C4-2B (cell line): Measurements from ENCODE around the gene DPYSL3.

ENCODE experiments used
- CTCF ChIP-seq: fragments of 450-650 bp; conservative IDR thresholded peaks from 2 replicates; pipeline ENCODE4 v1.5.1; 2017; ENCODE audit warnings: mild to moderate bottlenecking
- ZFX ChIP-seq: fragments of 450-650 bp; IDR thresholded peaks from 2 replicates; pipeline ENCODE4 v1.6.1; 2017

GRCh38 chr5:147484708-147485020 lies 25.2 kb downstream of the DPYSL3 start:
- no peak for TF ChIP-seq CTCF
- no peak for TF ChIP-seq ZFX
